ENCODE data around the gene KLF15. TPM values are rescaled to one million over a fixed set of nuclear protein-coding genes. Genes with fewer than 3 reads are reported as not detected.

Gene KLF15
- total and polyA plus RNA-seq, 2 of the 4 experiments (the other 2 are of a cell fraction): 0.18 to 0.24 TPM

GRCh38 chr3:126340943-126341754 lies 16.1 kb downstream of the KLF15 start:
- ATAC-seq (ENCODE audit: low read depth) (no peak), DNase-seq (no peak)
- H3K23ac ChIP-seq (ENCODE audit: low read depth, low read length): no peak overlapping the region
- no peak overlapping the region for H2AK9ac ChIP-seq (replicated peaks; ENCODE audit: low read depth, low read length, poor library complexity)
- no TSS peak for BruUV-seq (replicated peaks)
- POLR2A ChIA-PET (ENCODE audit: unreplicated experiment): no interaction called here
- H3K9ac ChIP-seq (ENCODE audit: low read depth, low read length): no peak overlapping the region
- H3K79me1 ChIP-seq (ENCODE audit: low read depth in 1 of 2, low read length in 2 of 2): no peaks in the 10 kb centered on the region
- CTCF ChIA-PET: no interaction called here
- no peaks in the 10 kb centered on the region for H3K4me1 ChIP-seq (ENCODE audit: control insufficient read depth, insufficient read depth, low read length)
- peaks cover 21% of the 10 kb centered on the region for H3K27me3 ChIP-seq (ENCODE audit: control insufficient read depth, insufficient read depth, low read length)
- H4K20me1 ChIP-seq (ENCODE audit: insufficient read depth, low read length): no peaks in the 10 kb centered on the region; the same call in 1 of the 2 replicates
- no peak overlapping the region for H3K4me2 ChIP-seq (ENCODE audit: low read depth, low read length)
- no peak overlapping the region for H3K14ac ChIP-seq (replicated peaks; ENCODE audit: low read depth, low read length)
- no peak for TF ChIP-seq NFE2L2 (IDR thresholded peaks at IDR 0.05; ENCODE audit: low read depth, low read length)
- TF ChIP-seq MXI1 (IDR thresholded peaks at IDR 0.05; ENCODE audit: borderline replicate concordance, low read depth, low read length): no peak
- TF ChIP-seq, protein P1, sequence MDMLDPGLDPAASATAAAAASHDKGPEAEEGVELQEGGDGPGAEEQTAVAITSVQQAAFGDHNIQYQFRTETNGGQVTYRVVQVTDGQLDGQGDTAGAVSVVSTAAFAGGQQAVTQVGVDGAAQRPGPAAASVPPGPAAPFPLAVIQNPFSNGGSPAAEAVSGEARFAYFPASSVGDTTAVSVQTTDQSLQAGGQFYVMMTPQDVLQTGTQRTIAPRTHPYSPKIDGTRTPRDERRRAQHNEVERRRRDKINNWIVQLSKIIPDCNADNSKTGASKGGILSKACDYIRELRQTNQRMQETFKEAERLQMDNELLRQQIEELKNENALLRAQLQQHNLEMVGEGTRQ (IDR thresholded peaks at IDR 0.05; ENCODE audit: low read depth, low read length): no peak
- TF ChIP-seq POLR2A (IDR thresholded peaks at IDR 0.05; ENCODE audit: low read depth, low read length): no peak
- TF ChIP-seq MAZ (IDR thresholded peaks at IDR 0.05; ENCODE audit: borderline replicate concordance, low read depth, low read length): no peak
- TF ChIP-seq RAD21 (IDR thresholded peaks at IDR 0.05; ENCODE audit: low read length): no peak
- TF ChIP-seq, protein P2, sequence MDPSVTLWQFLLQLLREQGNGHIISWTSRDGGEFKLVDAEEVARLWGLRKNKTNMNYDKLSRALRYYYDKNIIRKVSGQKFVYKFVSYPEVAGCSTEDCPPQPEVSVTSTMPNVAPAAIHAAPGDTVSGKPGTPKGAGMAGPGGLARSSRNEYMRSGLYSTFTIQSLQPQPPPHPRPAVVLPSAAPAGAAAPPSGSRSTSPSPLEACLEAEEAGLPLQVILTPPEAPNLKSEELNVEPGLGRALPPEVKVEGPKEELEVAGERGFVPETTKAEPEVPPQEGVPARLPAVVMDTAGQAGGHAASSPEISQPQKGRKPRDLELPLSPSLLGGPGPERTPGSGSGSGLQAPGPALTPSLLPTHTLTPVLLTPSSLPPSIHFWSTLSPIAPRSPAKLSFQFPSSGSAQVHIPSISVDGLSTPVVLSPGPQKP (IDR thresholded peaks at IDR 0.05; ENCODE audit: borderline replicate concordance, low read depth, low read length): no peak
- TF ChIP-seq CHD1 (IDR thresholded peaks at IDR 0.05; ENCODE audit: low read depth, low read length): no peak
- H3K4ac ChIP-seq (ENCODE audit: low read depth, low read length): no peak overlapping the region
- no peak overlapping the region for H2AFZ ChIP-seq (replicated peaks; ENCODE audit: low read length, poor library complexity)
- no peak overlapping the region for H3K18ac ChIP-seq (ENCODE audit: low read depth, low read length)
- no peak overlapping the region for H2BK120ac ChIP-seq (ENCODE audit: low read depth, low read length)
- in situ Hi-C loops (cut with MboI; ENCODE audit: low sequenced_read_pairs): no loop called here
- no peak overlapping the region for H4K91ac ChIP-seq (ENCODE audit: insufficient read depth, low read depth, low read length)
- H3K36me3 ChIP-seq (ENCODE audit: control insufficient read depth, insufficient read depth, low read length): no peaks in the 10 kb centered on the region
- no peaks in the 10 kb centered on the region for H3K9me3 ChIP-seq (ENCODE audit: control insufficient read depth, insufficient read depth, low read length)
- no peak overlapping the region for H3K27ac ChIP-seq (ENCODE audit: insufficient read depth, low read length)
- intact Hi-C loops (cut with micrococcal nuclease): no loop called here
- H3K4me3 ChIP-seq (ENCODE audit: insufficient read depth, low read depth, low read length): no peak overlapping the region
- 0 out of 2 replicates have a peak, but pooled peaks cover 4% of the 10 kb centered on the region for H3K9me1 ChIP-seq (ENCODE audit: insufficient read depth, low read length)
- H2BK20ac ChIP-seq (ENCODE audit: low read depth, low read length): no peak overlapping the region
- H2AK5ac ChIP-seq (ENCODE audit: low read depth, low read length): no peak overlapping the region
- 86% methylated on average over 13 of the region's 19 CpGs; no CpG with 5 or more reads in 1 of the 2 experiments for WGBS, 2 experiments (ENCODE audit: extremely low coverage in 2 of 2, insufficient read length in 1 of 2)
- H2BK15ac ChIP-seq (ENCODE audit: low read depth, low read length): no peak overlapping the region
- dilution Hi-C loops (cut with HindIII; ENCODE audit: low sequenced_read_pairs, unreplicated experiment): no loop called here
- no peak overlapping the region for H3K56ac ChIP-seq (ENCODE audit: extremely low read depth, insufficient read depth, low read length)
- H4K8ac ChIP-seq (ENCODE audit: low read depth in 2 of 2, low read length in 2 of 2): no peak overlapping the region
- H4K5ac ChIP-seq (ENCODE audit: low read depth, low read length): no peak overlapping the region
- H2BK5ac ChIP-seq (ENCODE audit: low read depth, low read length, poor library complexity, severe bottlenecking): no peak overlapping the region
